ENCODE data around the gene TRAF3IP1.

TRAF3IP1 gene

DNA sequence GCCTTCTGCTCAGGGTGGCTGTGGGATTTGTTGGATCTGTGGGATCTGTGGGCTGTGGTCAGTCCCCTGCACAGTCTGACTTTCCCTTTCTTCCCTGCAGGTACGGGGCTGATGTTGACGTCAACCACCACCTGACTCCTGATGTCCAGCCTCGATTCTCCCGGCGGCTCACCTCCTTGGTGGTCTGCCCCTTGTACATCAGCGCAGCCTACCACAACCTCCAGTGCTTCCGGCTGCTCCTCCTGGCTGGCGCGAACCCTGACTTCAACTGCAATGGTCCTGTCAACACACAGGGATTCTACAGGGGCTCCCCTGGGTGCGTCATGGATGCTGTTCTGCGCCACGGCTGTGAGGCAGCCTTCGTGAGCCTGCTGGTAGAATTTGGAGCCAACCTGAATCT is 123.9 kb downstream of the TRAF3IP1 start:
- no peak for DNase-seq (ENCODE audit: low read depth)
- no peak overlapping the region for H3K4me3 ChIP-seq (ENCODE audit: low read depth, low read length)
- TF ChIP-seq, protein P1, sequence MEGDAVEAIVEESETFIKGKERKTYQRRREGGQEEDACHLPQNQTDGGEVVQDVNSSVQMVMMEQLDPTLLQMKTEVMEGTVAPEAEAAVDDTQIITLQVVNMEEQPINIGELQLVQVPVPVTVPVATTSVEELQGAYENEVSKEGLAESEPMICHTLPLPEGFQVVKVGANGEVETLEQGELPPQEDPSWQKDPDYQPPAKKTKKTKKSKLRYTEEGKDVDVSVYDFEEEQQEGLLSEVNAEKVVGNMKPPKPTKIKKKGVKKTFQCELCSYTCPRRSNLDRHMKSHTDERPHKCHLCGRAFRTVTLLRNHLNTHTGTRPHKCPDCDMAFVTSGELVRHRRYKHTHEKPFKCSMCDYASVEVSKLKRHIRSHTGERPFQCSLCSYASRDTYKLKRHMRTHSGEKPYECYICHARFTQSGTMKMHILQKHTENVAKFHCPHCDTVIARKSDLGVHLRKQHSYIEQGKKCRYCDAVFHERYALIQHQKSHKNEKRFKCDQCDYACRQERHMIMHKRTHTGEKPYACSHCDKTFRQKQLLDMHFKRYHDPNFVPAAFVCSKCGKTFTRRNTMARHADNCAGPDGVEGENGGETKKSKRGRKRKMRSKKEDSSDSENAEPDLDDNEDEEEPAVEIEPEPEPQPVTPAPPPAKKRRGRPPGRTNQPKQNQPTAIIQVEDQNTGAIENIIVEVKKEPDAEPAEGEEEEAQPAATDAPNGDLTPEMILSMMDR (IDR thresholded peaks at IDR 0.05; ENCODE audit: low read depth, low read length, missing control alignments), result no peak

DNA sequence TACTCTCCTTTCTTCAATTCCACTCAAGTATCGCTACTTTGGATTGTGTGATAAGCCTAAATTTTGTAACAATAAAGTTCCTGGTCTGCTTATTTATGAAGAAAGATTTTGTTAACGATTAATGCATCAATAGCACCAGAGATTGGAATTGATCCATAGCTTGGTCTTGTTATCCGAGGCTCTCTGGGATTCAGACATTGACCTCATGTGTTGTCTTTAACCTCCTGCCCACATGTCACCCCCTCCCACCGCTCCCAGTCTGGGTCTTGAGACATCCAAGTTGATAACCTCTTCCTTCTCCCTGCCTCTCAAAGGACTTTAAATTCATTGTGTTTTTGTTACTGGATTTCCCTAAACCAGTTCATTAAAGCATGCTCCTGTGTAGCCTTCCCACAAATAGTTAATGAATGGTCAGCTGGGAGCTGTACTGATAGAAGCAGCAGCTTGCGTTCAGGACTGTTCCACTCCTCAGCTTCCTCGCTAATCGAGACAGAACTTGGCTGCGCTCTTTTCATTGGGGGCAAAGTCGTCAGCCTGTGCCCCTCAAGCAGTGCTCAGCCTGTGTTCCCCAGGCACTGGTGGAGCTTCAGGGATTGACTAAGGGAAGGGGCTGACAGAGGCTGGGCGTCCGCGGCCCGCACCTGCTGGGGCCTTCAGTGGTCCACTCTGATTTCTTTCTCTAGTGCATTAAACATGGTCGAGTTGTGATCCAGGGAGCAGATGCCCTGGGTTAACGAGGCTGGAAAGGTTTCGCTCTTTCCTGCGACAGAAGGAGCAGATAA is 125.3 kb downstream of the TRAF3IP1 start:
- TF ChIP-seq, protein P1 (IDR thresholded peaks at IDR 0.05; ENCODE audit: low read depth, low read length, missing control alignments), result no peak
- no peak overlapping the region for H3K4me3 ChIP-seq (ENCODE audit: low read depth, low read length)
- no peak for DNase-seq (ENCODE audit: low read depth)

- DNase-seq (ENCODE audit: low read depth), result no peak
- H3K4me3 ChIP-seq (ENCODE audit: low read depth, low read length), result no peak overlapping the region
- TF ChIP-seq, protein P1 (IDR thresholded peaks at IDR 0.05; ENCODE audit: low read depth, low read length, missing control alignments), result no peak
Measured at GRCh38 chr2:238446371-238446770, 126.1 kb downstream of the TRAF3IP1 start.

DNA sequence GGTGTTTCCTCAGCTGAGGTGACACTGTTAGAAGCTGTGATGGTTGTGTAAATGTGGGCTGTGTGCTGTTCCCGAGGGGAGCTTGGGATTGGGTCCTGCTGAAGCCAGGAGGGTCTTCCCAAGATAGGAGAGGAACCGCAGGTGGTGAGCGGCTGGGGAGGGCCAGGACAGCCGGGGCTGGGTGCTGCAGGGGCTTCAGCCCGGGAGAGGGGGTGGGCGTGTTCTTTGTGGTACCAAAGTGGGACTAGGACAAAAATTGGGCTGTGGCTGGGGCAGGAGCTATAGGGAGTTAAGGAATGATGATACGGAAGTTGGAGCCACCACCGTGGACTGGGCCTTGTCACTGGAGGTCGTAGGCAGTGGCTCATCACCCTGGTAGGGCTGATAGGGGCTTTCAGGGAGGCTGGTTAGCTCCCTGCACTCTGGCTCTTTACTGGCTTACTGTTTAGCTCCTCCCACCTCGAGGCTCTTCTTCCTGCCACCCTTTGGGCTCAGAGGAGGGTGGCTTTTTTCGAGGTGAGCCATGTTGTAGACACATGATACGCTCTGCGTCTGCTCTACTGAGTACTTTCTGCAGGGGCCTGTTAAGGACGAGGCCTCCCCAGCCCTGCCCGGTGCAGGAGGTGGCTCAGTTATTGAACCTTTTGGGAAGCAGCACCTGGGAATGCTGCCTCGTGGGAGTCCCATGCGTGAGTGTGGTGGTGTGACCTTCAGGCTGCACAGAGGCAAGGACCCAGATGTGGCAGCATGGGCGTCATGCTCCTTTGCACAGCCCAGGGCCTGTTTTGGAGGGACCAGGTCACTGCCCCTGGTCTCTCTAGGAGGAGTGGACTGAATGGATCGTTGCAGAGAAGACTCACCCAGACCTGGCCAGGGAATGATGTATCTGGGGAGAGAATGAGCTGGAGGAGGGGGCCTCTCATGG is 128.0 kb downstream of the TRAF3IP1 start:
- no peak for DNase-seq (ENCODE audit: low read depth)
- H3K4me3 ChIP-seq (ENCODE audit: low read depth, low read length), result no peak overlapping the region
- TF ChIP-seq, protein P1 (IDR thresholded peaks at IDR 0.05; ENCODE audit: low read depth, low read length, missing control alignments), result no peak

DNA sequence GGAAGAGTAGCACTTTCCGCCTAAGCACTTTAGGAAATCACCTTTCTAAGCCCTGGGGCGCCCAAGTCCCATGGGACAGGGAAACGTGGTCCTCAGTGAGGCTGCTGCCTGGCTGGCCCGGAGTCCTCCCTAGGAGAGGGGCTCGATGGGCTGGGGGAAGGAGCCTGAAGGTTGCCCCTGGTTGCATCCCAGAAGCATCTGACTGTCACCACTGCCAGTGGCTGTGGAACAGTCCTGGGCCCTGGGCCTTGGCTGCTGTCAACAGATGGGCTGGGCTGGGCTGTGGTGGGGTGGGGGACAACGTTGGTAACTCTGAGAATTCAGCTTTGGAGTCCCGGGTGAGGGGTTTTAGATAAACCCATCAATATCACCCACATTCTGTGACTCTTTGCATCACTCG is 128.9 kb downstream of the TRAF3IP1 start:
- TF ChIP-seq, protein P1 (IDR thresholded peaks at IDR 0.05; ENCODE audit: low read depth, low read length, missing control alignments), result no peak
- no peak for DNase-seq (ENCODE audit: low read depth)

GRCh38 chr2:238449909-238450417 is 129.6 kb downstream of the TRAF3IP1 start:
- no peak for DNase-seq (ENCODE audit: low read depth)
- H3K4me3 ChIP-seq (ENCODE audit: low read depth, low read length), result no peak overlapping the region
- TF ChIP-seq, protein P1 (IDR thresholded peaks at IDR 0.05; ENCODE audit: low read depth, low read length, missing control alignments), result no peak

More for the DNA sequence above, 128.9 kb downstream of the TRAF3IP1 start:
- H3K4me3 ChIP-seq (ENCODE audit: low read depth, low read length), result no peak overlapping the region
